Panc1 (cell line): ENCODE results near the gene GPC1.

Source experiments
- POLR2AphosphoS5 ChIP-seq: IDR thresholded peaks from 2 replicates; pipeline ENCODE4 v1.6.1; 2012; ENCODE audit warnings: mild to moderate bottlenecking, low read depth, low read length, moderate library complexity
- SIN3A ChIP-seq: IDR thresholded peaks from 2 replicates; pipeline ENCODE4 v1.6.1; 2012; ENCODE audit warnings: low read depth, mild to moderate bottlenecking, low read length, moderate library complexity, borderline replicate concordance; ENCODE audit not compliant: insufficient read depth
- TF ChIP-seq, protein P1 (sequence below): fragments of 450-650 bp; IDR thresholded peaks from 2 replicates; pipeline ENCODE4 v1.5.1; 2017; ENCODE audit warnings: mild to moderate bottlenecking
- TF ChIP-seq, protein P2 (sequence below), 2 experiments: IDR thresholded peaks; 2 replicates each; pipeline ENCODE4 v1.6.1; 2011 to 2012; ENCODE audit warnings: low read depth in 2 of 2, control low read depth in 1 of 2, low read length in 1 of 2, mild to moderate bottlenecking in 1 of 2, moderate library complexity in 1 of 2; ENCODE audit not compliant: insufficient read depth in 1 of 2

DNA sequence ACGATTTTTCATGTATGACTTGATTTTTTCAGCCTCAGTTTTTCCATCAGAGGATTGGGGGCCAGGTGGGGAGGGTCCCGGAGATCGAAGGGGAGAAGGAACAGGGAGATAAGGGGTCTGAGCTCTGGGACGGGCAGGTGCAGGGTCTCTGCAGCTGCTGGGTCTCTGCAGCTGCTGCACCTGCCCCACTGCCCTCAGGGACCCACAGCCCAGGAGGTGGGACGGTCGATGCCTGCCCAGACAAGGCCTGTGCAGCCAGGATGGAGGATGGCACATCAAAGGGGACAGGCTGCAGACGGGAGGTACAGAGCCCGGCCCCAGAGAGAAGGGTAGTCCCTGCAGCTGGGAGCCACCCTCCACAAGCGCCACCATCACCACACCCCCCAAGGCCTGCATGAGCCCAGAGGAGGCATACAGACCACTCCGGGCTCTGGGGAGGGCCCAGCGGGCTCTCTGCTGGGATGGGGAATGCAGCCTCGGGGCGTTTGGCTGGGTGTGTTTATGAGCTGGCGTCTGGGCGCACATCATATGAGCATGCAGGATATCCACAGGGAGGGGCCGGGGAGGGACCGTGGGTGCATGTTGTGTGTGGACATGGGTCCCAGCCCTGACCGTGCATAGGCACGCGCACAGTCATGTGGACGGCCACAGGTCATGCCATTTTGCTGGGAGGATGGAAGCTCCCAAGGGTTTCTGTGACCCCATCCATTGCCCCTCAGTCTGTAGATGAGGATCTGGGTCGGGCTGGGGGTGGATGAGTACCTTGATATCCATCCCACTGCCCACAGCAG, 34.9 kb upstream of the GPC1 start:
- TF ChIP-seq, protein P1, sequence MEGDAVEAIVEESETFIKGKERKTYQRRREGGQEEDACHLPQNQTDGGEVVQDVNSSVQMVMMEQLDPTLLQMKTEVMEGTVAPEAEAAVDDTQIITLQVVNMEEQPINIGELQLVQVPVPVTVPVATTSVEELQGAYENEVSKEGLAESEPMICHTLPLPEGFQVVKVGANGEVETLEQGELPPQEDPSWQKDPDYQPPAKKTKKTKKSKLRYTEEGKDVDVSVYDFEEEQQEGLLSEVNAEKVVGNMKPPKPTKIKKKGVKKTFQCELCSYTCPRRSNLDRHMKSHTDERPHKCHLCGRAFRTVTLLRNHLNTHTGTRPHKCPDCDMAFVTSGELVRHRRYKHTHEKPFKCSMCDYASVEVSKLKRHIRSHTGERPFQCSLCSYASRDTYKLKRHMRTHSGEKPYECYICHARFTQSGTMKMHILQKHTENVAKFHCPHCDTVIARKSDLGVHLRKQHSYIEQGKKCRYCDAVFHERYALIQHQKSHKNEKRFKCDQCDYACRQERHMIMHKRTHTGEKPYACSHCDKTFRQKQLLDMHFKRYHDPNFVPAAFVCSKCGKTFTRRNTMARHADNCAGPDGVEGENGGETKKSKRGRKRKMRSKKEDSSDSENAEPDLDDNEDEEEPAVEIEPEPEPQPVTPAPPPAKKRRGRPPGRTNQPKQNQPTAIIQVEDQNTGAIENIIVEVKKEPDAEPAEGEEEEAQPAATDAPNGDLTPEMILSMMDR: no peak
- TF ChIP-seq, protein P2, sequence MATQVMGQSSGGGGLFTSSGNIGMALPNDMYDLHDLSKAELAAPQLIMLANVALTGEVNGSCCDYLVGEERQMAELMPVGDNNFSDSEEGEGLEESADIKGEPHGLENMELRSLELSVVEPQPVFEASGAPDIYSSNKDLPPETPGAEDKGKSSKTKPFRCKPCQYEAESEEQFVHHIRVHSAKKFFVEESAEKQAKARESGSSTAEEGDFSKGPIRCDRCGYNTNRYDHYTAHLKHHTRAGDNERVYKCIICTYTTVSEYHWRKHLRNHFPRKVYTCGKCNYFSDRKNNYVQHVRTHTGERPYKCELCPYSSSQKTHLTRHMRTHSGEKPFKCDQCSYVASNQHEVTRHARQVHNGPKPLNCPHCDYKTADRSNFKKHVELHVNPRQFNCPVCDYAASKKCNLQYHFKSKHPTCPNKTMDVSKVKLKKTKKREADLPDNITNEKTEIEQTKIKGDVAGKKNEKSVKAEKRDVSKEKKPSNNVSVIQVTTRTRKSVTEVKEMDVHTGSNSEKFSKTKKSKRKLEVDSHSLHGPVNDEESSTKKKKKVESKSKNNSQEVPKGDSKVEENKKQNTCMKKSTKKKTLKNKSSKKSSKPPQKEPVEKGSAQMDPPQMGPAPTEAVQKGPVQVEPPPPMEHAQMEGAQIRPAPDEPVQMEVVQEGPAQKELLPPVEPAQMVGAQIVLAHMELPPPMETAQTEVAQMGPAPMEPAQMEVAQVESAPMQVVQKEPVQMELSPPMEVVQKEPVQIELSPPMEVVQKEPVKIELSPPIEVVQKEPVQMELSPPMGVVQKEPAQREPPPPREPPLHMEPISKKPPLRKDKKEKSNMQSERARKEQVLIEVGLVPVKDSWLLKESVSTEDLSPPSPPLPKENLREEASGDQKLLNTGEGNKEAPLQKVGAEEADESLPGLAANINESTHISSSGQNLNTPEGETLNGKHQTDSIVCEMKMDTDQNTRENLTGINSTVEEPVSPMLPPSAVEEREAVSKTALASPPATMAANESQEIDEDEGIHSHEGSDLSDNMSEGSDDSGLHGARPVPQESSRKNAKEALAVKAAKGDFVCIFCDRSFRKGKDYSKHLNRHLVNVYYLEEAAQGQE (IDR thresholded peaks at IDR 0.05; ENCODE audit: insufficient read depth in 1 of 2, low read depth in 2 of 2, low read length in 1 of 2): no peak
- TF ChIP-seq POLR2AphosphoS5 (no peak), SIN3A (no peak)
